SU-DHL-6 (cell line): ENCODE data around the gene CDH13.

Source experiments
- H2AFZ ChIP-seq: fragments of 200-600 bp; sonication (generic); 2 replicates; pipeline ENCODE4 v1.6.1; 2014; ENCODE audit warnings: low read depth, mild to moderate bottlenecking, moderate library complexity, mixed read lengths, antibody characterized with exemption, low read length; ENCODE audit not compliant: severe bottlenecking
- H3F3A ChIP-seq: fragments of 200-600 bp; shearing (Covaris generic); 2 replicates; pipeline ENCODE4 v1.6.0; 2016; ENCODE audit warnings: antibody characterized with exemption, mild to moderate bottlenecking; ENCODE audit not compliant: insufficient read depth
- H3K27ac ChIP-seq: fragments of 200-600 bp; sonication (generic); 2 replicates; pipeline ENCODE4 v1.5.1; 2016; ENCODE audit warnings: low read depth, mild to moderate bottlenecking, low read length, moderate library complexity, mixed read lengths
- H3K27me3 ChIP-seq: fragments of 200-600 bp; sonication (generic), shearing (Covaris generic); 2 replicates; pipeline ENCODE4 v1.6.0; 2014; ENCODE audit warnings: mild to moderate bottlenecking, low read length
- H3K36me3 ChIP-seq: fragments of 200-600 bp; sonication (generic); 2 replicates; pipeline ENCODE4 v1.6.1; 2014; ENCODE audit warnings: mild to moderate bottlenecking, low read length, mixed read lengths
- H3K4me2 ChIP-seq: fragments of 300-600, 200-600 bp; shearing (Covaris generic), sonication (generic); 2 replicates; pipeline ENCODE4 v1.6.0; 2014; ENCODE audit warnings: low read length, low read depth, mild to moderate bottlenecking; ENCODE audit not compliant: poor library complexity, severe bottlenecking
- H3K4me3 ChIP-seq: fragments of 200-600 bp; sonication (generic); 2 replicates; pipeline ENCODE4 v1.5.1; 2014; ENCODE audit warnings: antibody characterized with exemption, low read length, mild to moderate bottlenecking, mixed read lengths; ENCODE audit not compliant: insufficient read depth, poor library complexity, severe bottlenecking
- H3K79me2 ChIP-seq: fragments of 200-600 bp; sonication (generic); 2 replicates; pipeline ENCODE4 v1.6.1; 2014; ENCODE audit warnings: mild to moderate bottlenecking, low read length, moderate library complexity; ENCODE audit not compliant: insufficient read depth
- H3K9ac ChIP-seq: fragments of 200-600 bp; sonication (generic); 2 replicates; pipeline ENCODE4 v1.7.0; 2014; ENCODE audit warnings: mild to moderate bottlenecking, low read length
- H3K9me2 ChIP-seq: fragments of 200-600 bp; sonication (generic); replicated peaks from 2 replicates; pipeline ENCODE4 v1.6.1; 2014; ENCODE audit warnings: low read length; ENCODE audit not compliant: insufficient read depth
- H3K9me3 ChIP-seq: fragments of 200-600 bp; sonication (generic); 2 replicates; pipeline ENCODE4 v1.6.1; 2014; ENCODE audit warnings: low read length, mixed read lengths; ENCODE audit not compliant: insufficient read depth
- H4K20me1 ChIP-seq: fragments of 200-600 bp; sonication (generic); 2 replicates; pipeline ENCODE4 v1.6.1; 2014; ENCODE audit warnings: low read depth, mild to moderate bottlenecking, antibody characterized with exemption, low read length, moderate library complexity, mixed read lengths
- EZH2phosphoT487 ChIP-seq: fragments of 200-600 bp; sonication (generic), shearing (Covaris generic); conservative IDR thresholded peaks from 2 replicates; pipeline ENCODE4 v1.6.1; 2018; ENCODE audit warnings: mild to moderate bottlenecking, antibody characterized with exemption, low read length, moderate library complexity, mixed read lengths
- TF ChIP-seq, protein P1 (sequence below): fragments of 200-600 bp; sonication (generic); IDR thresholded peaks from one replicate; pipeline ENCODE4 v1.5.1; 2017; ENCODE audit warnings: antibody characterized with exemption, mild to moderate bottlenecking, low read length, moderate library complexity; ENCODE audit not compliant: insufficient read depth, poor library complexity, severe bottlenecking

Gene CDH13

DNA sequence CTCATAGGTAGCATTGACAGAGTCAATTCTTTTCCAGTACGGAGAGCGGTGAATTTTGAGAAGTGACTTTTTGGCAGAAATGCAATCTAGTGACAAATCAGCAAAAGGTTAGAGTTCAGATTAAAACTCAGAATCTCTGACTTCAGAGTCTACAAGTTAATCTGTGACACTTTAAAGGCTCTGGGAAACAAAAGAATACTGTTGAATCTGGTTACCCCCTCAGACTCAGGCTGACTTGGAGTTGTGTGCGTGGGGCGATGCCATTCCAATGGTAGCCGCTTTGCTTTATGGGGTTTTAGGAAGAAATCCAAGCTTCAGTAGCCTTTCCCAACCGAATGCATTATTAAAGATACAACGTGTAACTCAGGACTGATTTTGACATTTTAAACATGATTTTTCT is 118.2 kb downstream of the CDH13 start:
- Histone ChIP-seq H3K36me3 (no peaks in the 10 kb centered on the region), H3K79me2 (no peaks in the 10 kb centered on the region), H2AFZ (no peak overlapping the region), H3K27me3 (no peaks in the 10 kb centered on the region), H3K4me3 (no peak overlapping the region), H3K9ac (no peak overlapping the region), H3K9me2 (no peaks in the 10 kb centered on the region), H3K27ac (no peak overlapping the region), H4K20me1 (no peaks in the 10 kb centered on the region), H3K9me3 (no peaks in the 10 kb centered on the region), H3K4me2 (no peak overlapping the region), H3F3A (no peaks in the 10 kb centered on the region)
- TF ChIP-seq, protein P1, sequence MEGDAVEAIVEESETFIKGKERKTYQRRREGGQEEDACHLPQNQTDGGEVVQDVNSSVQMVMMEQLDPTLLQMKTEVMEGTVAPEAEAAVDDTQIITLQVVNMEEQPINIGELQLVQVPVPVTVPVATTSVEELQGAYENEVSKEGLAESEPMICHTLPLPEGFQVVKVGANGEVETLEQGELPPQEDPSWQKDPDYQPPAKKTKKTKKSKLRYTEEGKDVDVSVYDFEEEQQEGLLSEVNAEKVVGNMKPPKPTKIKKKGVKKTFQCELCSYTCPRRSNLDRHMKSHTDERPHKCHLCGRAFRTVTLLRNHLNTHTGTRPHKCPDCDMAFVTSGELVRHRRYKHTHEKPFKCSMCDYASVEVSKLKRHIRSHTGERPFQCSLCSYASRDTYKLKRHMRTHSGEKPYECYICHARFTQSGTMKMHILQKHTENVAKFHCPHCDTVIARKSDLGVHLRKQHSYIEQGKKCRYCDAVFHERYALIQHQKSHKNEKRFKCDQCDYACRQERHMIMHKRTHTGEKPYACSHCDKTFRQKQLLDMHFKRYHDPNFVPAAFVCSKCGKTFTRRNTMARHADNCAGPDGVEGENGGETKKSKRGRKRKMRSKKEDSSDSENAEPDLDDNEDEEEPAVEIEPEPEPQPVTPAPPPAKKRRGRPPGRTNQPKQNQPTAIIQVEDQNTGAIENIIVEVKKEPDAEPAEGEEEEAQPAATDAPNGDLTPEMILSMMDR = no peak
- no peak for TF ChIP-seq EZH2phosphoT487

DNA sequence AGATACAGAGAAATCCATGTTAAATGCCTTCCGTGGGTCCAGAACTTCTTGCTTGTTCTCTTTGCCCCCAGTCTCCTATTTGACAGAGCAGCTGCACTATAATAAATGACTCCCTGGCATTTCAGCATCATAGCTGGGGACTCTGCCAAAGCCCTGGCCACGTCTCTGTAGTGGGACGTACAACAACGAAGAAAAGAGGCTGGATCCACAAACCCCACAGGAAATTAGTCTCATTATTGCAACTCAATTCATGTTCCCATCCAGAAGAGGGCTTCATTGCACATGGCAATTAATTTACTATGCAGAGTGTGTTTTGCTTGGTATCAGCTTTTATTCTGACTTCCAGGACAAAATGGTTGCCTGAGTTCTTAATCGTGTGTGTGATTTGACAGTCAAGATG is 121.3 kb downstream of the CDH13 start:
- Histone ChIP-seq H4K20me1 (no peaks in the 10 kb centered on the region), H3K27me3 (no peaks in the 10 kb centered on the region), H3K9me2 (no peaks in the 10 kb centered on the region), H3K27ac (no peak overlapping the region), H3K36me3 (no peaks in the 10 kb centered on the region), H3K4me2 (no peak overlapping the region), H3K4me3 (no peak overlapping the region), H2AFZ (no peak overlapping the region), H3K9ac (no peak overlapping the region), H3K79me2 (no peaks in the 10 kb centered on the region), H3K9me3 (no peaks in the 10 kb centered on the region), H3F3A (no peaks in the 10 kb centered on the region)
- no peak for TF ChIP-seq EZH2phosphoT487
- TF ChIP-seq, protein P1 = no peak

DNA sequence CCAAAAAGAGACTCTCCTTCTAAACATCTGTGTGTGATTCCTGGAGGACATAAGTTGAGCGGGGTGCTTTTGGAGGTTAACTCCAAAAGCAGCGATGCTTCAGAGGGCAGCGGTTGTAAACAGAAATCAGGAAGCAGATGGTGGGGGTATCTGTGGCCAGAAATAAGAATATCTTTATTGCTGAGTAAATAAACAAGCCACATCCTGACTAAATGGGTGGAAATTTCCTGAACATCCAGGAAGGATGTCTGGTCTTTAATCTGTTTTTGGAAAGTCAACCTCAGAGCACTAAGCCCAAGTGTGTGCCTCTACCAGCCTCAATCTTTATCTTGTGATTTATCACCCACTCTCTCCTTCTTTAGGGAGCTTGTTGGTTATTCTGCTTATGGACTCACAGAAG is 123.3 kb downstream of the CDH13 start:
- Histone ChIP-seq H3K79me2 (no peaks in the 10 kb centered on the region), H4K20me1 (no peaks in the 10 kb centered on the region), H3K4me3 (no peak overlapping the region), H3F3A (no peaks in the 10 kb centered on the region), H3K9me3 (no peaks in the 10 kb centered on the region), H3K27me3 (no peaks in the 10 kb centered on the region), H3K4me2 (no peak overlapping the region), H3K9ac (no peak overlapping the region), H3K36me3 (no peaks in the 10 kb centered on the region), H3K9me2 (no peaks in the 10 kb centered on the region), H2AFZ (no peak overlapping the region), H3K27ac (no peak overlapping the region)
- TF ChIP-seq, protein P1 = no peak
- no peak for TF ChIP-seq EZH2phosphoT487

DNA sequence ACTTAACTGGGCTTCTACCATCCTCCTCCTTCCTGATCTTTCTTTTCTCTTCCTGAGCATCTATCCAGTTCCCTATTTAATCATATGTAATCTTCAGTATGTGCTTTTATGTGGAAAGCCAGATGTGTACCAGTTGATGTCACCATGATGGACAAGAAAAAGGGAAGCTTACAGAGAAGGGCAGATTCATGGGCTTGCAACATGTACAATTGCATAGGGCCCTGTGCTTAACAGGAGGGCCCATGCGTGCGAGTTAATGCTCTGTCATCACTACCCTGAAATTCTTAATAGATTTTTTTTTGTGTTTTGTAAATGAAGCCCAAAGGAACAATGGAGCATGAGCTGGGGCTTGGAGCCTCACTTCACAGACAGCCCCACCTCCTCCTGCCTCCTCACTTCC is 124.3 kb downstream of the CDH13 start:
- Histone ChIP-seq H3K9ac (no peak overlapping the region), H3K4me2 (no peak overlapping the region), H4K20me1 (no peaks in the 10 kb centered on the region), H3K4me3 (no peak overlapping the region), H2AFZ (no peak overlapping the region), H3K9me2 (no peaks in the 10 kb centered on the region), H3K9me3 (no peaks in the 10 kb centered on the region), H3K27me3 (no peaks in the 10 kb centered on the region), H3K79me2 (no peaks in the 10 kb centered on the region), H3K36me3 (no peaks in the 10 kb centered on the region), H3K27ac (no peak overlapping the region), H3F3A (no peaks in the 10 kb centered on the region)
- TF ChIP-seq, protein P1 = no peak
- no peak for TF ChIP-seq EZH2phosphoT487
